Measurements from ENCODE around the gene GALNS.

DNA sequence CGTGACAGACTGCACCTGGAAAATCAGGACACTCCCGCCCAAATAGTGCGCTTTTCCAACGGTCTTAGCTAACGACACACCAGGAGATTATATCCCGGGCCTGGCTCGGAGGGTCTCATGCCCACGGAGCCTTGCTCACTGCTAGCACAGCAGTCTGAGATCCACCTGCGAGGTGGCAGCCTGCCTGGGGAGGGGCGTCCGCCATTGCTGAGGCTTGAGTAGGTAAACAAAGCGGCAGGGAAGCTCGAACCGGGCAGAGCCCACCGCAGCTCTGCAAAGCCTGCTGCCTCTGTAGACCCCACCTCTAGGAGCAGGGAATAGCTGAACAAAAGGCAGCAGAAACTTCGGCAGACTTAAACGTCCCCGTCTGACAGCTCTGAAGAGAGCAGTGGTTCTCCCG lies 5.1 kb downstream of the GALNS start:
- TF ChIP-seq EP300 (IDR thresholded peaks at IDR 0.05) (no peak), CTCF (IDR thresholded peaks at IDR 0.05) (no peak), POLR2AphosphoS5 (IDR thresholded peaks at IDR 0.05) (no peak), POLR2A (IDR thresholded peaks at IDR 0.05) (no peak)
